ENCODE results near the gene P2RY6. TPM values are rescaled to one million over a fixed set of nuclear protein-coding genes. Genes with fewer than 3 reads are reported as not detected.
A peak's percentile ranks its signal among the peaks of the same experiment; 100 is the strongest.

P2RY6 gene
- total and polyA plus RNA-seq, 10 of the 15 experiments (the other 5 are each of a cell fraction or from before 2014, with no cell fraction given) = 0.05 to 0.90 (median 0.22) TPM; not detected in 4

- TF ChIP-seq SKIL (IDR thresholded peaks at IDR 0.05; ENCODE audit: low read depth, poor library complexity, severe bottlenecking) (peak; percentile 72), EGR1 (IDR thresholded peaks at IDR 0.05; ENCODE audit: borderline replicate concordance in 1 of 2, low read depth in 2 of 2, low read length in 2 of 2) (0 out of 3 replicates have a peak, but pooled peaks of 1 of the 2 experiments have one; percentile 12), ZNF207 (IDR thresholded peaks at IDR 0.05; ENCODE audit: borderline replicate concordance) (0 out of 2 replicates have a peak, but pooled peaks have one; percentile 26)
Observed at GRCh38 chr11:73242251-73243092, 29.7 kb upstream of the P2RY6 start (continued).

- Histone ChIP-seq H3K4me3 (no peak overlapping the region), H3K27me3 (replicated peaks in 1 of 2; ENCODE audit: control insufficient read depth in 2 of 2, insufficient read depth in 2 of 2, low read length in 1 of 2) (no peaks in the 10 kb centered on the region), H2AFZ (ENCODE audit: control insufficient read depth, low read depth, low read length) (peak overlapping the region; percentile 87), H3K36me3 (ENCODE audit: control insufficient read depth in 2 of 2, insufficient read depth in 2 of 2, low read length in 1 of 2) (no peaks in the 10 kb centered on the region), H4K20me1 (ENCODE audit: control insufficient read depth, insufficient read depth) (no peaks in the 10 kb centered on the region), H3K4me1 (ENCODE audit: control insufficient read depth, insufficient read depth, low read length) (peaks cover 18% of the 10 kb centered on the region), H3K79me2 (ENCODE audit: control insufficient read depth, insufficient read depth, low read length) (no peaks in the 10 kb centered on the region), H3K9ac (ENCODE audit: control insufficient read depth, insufficient read depth, low read length) (no peak overlapping the region), H3K9me3 (replicated peaks; ENCODE audit: control insufficient read depth, insufficient read depth, low read length) (no peaks in the 10 kb centered on the region), H3K4me2 (ENCODE audit: control insufficient read depth, insufficient read depth) (peak overlapping the region; percentile 71), H3K27ac (ENCODE audit: control insufficient read depth, insufficient read depth) (no peak overlapping the region)
- WGBS (ENCODE audit: insufficient coverage, insufficient replicate concordance, low lambda C conversion rate, missing lambda C conversion rate) = 45% methylated on average over 8 of the region's 8 CpGs
- ChIA-PET RAD21 (ENCODE audit: unreplicated experiment) (interaction anchor here (0.6 to 9.3 kb wide), 9 partner anchors 10 to 574 kb away, joined by 3 to 115 read pairs (median 6); no protein-coding TSS in a partner anchor), SMC1A (ENCODE audit: uncharacterized antibody, unreplicated experiment) (interaction anchor here (1.1 to 11.9 kb wide), 8 partner anchors 9 to 412 kb away, joined by 3 to 188 read pairs (median 4); no protein-coding TSS in a partner anchor), CTCF (interaction anchor here (0.8 to 8.3 kb wide), 15 partner anchors 9 to 518 kb away, joined by 3 to 96 read pairs (median 3); no protein-coding TSS in a partner anchor), POLR2A (interaction anchor here (1.0 kb wide), 1 partner anchor 427 kb away, joined by 3 read pairs; no protein-coding TSS in a partner anchor)
- intact Hi-C loops (cut with micrococcal nuclease; ENCODE audit: unreplicated experiment) (no loop called here), in situ Hi-C loops (cut with MboI) (loop anchor here (5.0 kb wide), 1 partner anchor 416 kb away; no protein-coding TSS in a partner anchor)
- no peak for DNase-seq (ENCODE audit: low read depth, low spot score)
- FAIRE-seq = no peak
- BruUV-seq (replicated peaks) = no TSS peak
- no peak; the same call in 2 of the 3 replicates for ATAC-seq
- no peak for TF ChIP-seq BCL11A (IDR thresholded peaks at IDR 0.05; ENCODE audit: low read depth, low read length)
- no peak for TF ChIP-seq MYC (IDR thresholded peaks at IDR 0.05; ENCODE audit: insufficient read depth, insufficient read length, insufficient replicate concordance, low read length, severe bottlenecking)
- TF ChIP-seq ZZZ3 (IDR thresholded peaks at IDR 0.05; ENCODE audit: control insufficient read depth, insufficient read length, low read depth) = no peak
- no peak for TF ChIP-seq RAD51 (IDR thresholded peaks at IDR 0.05)
- no peak for TF ChIP-seq SUPT20H (IDR thresholded peaks at IDR 0.05; ENCODE audit: borderline replicate concordance, control insufficient read depth, low read depth, low read length)
- no peak for TF ChIP-seq ZNF592 (IDR thresholded peaks at IDR 0.05)
- TF ChIP-seq YBX1 (IDR thresholded peaks at IDR 0.05) = no peak
- no peak for TF ChIP-seq SMAD1 (IDR thresholded peaks at IDR 0.05; ENCODE audit: low read depth, partially characterized antibody)
- TF ChIP-seq NR2C2 (IDR thresholded peaks at IDR 0.05; ENCODE audit: borderline replicate concordance, control insufficient read depth, insufficient read length, low read depth) = no peak
- no peak for TF ChIP-seq JUNB (IDR thresholded peaks at IDR 0.05)
Observed at GRCh38 chr11:73243093-73243485, 29.0 kb upstream of the P2RY6 start.
